Measurements from ENCODE around the gene CCR5. TPM values are rescaled to one million over a fixed set of nuclear protein-coding genes. Genes with fewer than 3 reads are reported as not detected.

The CCR5 gene
- total and polyA plus RNA-seq, 9 of the 15 experiments (the other 6 are each of a cell fraction or from before 2014, with no cell fraction given), result not detected

GRCh38 chr3:46337911-46338310 is 32.8 kb upstream of the CCR5 start (continued):
- TF ChIP-seq RERE (CRISPR knock-in tag; IDR thresholded peaks at IDR 0.05; ENCODE audit: borderline replicate concordance), result no peak
- TF ChIP-seq PRDM10 (IDR thresholded peaks at IDR 0.05; ENCODE audit: partially characterized antibody), result no peak
- no peak for TF ChIP-seq TCFL5 (CRISPR knock-in tag; conservative IDR thresholded peaks at IDR 0.05)
- TF ChIP-seq HDAC3 (IDR thresholded peaks at IDR 0.05; ENCODE audit: borderline replicate concordance, partially characterized antibody), result no peak
- TF ChIP-seq HMG20A (CRISPR knock-in tag; conservative IDR thresholded peaks at IDR 0.05), result no peak

Data from K562 (cell line).